Measurements from ENCODE around the gene UBE2M. TPM values are rescaled to one million over a fixed set of nuclear protein-coding genes. Genes with fewer than 3 reads are reported as not detected.

UBE2M gene
- total and polyA plus RNA-seq, 4 donors = 25.9 to 60.7 (median 55.7) TPM

- DNase-seq (no peak), ATAC-seq (ENCODE audit: insufficient read depth, low FRiP score) (no peak)
- H3K4me3 ChIP-seq = no peak overlapping the region
- H3K4me1 ChIP-seq (ENCODE audit: control insufficient read depth in 5 of 5, insufficient read depth in 5 of 5, low read length in 5 of 5) = peaks cover 0 to 18% (median 13%) of the 10 kb centered on the region in 5 donors
- peaks cover 0 to 22% (median 19%) of the 10 kb centered on the region in 4 donors for H3K36me3 ChIP-seq (ENCODE audit: control insufficient read depth in 4 of 4, insufficient read depth in 4 of 4, low read length in 4 of 4)
- H3K27ac ChIP-seq (ENCODE audit: low read depth in 1 of 2, low read length in 1 of 2) = no peak overlapping the region
- no peaks in the 10 kb centered on the region for H3K9me3 ChIP-seq (ENCODE audit: control insufficient read depth in 4 of 4, insufficient read depth in 3 of 4, low read length in 3 of 4)
- TF ChIP-seq, protein P1, sequence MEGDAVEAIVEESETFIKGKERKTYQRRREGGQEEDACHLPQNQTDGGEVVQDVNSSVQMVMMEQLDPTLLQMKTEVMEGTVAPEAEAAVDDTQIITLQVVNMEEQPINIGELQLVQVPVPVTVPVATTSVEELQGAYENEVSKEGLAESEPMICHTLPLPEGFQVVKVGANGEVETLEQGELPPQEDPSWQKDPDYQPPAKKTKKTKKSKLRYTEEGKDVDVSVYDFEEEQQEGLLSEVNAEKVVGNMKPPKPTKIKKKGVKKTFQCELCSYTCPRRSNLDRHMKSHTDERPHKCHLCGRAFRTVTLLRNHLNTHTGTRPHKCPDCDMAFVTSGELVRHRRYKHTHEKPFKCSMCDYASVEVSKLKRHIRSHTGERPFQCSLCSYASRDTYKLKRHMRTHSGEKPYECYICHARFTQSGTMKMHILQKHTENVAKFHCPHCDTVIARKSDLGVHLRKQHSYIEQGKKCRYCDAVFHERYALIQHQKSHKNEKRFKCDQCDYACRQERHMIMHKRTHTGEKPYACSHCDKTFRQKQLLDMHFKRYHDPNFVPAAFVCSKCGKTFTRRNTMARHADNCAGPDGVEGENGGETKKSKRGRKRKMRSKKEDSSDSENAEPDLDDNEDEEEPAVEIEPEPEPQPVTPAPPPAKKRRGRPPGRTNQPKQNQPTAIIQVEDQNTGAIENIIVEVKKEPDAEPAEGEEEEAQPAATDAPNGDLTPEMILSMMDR (IDR thresholded peaks at IDR 0.05; ENCODE audit: control extremely low read depth, extremely low read depth) = no peak
- WGBS, 2 donors = 95 to 97% methylated on average over 5 of the region's 5 CpGs
- H3K9ac ChIP-seq (ENCODE audit: insufficient read depth in 1 of 2, low read length in 2 of 2) = no peak overlapping the region
- peaks cover 0 to 15% (median 5%) of the 10 kb centered on the region in 3 donors for H3K27me3 ChIP-seq (ENCODE audit: control insufficient read depth in 3 of 3, insufficient read depth in 3 of 3, low read length in 2 of 3)
Observed at GRCh38 chr19:58566989-58567388, 8.6 kb upstream of the UBE2M start.

GRCh38 chr19:58563823-58564222 is 5.4 kb upstream of the UBE2M start:
- Histone ChIP-seq H3K4me3 (no peak overlapping the region), H3K9ac (ENCODE audit: insufficient read depth in 1 of 2, low read length in 2 of 2) (no peak overlapping the region), H3K9me3 (ENCODE audit: control insufficient read depth in 4 of 4, insufficient read depth in 3 of 4, low read length in 3 of 4) (no peaks in the 10 kb centered on the region), H3K4me1 (ENCODE audit: control insufficient read depth in 5 of 5, insufficient read depth in 5 of 5, low read length in 5 of 5) (peaks cover 0 to 31% (median 23%) of the 10 kb centered on the region in 5 donors), H3K36me3 (ENCODE audit: control insufficient read depth in 4 of 4, insufficient read depth in 4 of 4, low read length in 4 of 4) (peaks cover 0 to 11% (median 1%) of the 10 kb centered on the region in 4 donors), H3K27me3 (ENCODE audit: control insufficient read depth in 3 of 3, insufficient read depth in 3 of 3, low read length in 2 of 3) (peaks cover 0 to 22% (median 12%) of the 10 kb centered on the region in 3 donors), H3K27ac (ENCODE audit: low read depth in 1 of 2, low read length in 1 of 2) (no peak overlapping the region)
- ATAC-seq (ENCODE audit: insufficient read depth, low FRiP score) (no peak), DNase-seq (no peak)
- TF ChIP-seq, protein P1 (IDR thresholded peaks at IDR 0.05; ENCODE audit: control extremely low read depth, extremely low read depth) = no peak
- 77 to 89% methylated on average over 6 of the region's 6 CpGs for WGBS, 2 donors

DNA sequence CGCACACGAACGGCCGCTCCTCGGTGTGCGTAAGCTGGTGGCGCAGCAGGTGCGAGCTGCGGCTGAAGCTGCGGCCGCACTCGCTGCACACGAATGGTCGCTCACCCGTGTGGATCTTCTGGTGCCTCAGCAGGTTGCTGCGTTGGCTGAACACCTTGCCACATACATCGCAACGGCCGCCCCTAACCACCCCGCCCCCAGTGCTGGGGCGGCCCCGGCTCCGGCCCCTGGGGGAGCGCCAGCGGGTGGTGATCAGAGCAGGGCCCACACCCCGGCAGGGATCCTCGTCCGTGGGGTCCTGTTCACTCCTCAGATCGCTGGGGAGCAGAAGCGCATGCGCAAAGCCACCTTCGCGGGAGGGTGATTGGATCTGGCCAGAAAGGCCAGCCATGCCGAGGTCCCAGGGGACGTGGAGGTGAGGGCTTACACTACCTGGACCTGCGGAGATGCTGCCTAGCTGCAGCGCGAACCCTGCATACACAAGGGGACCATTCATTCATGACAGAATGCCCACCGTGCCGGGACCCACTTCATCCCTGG is 4.7 kb upstream of the UBE2M start:
- H3K4me1 ChIP-seq (ENCODE audit: control insufficient read depth in 5 of 5, insufficient read depth in 5 of 5, low read length in 5 of 5) = peaks cover 0 to 31% (median 23%) of the 10 kb centered on the region in 5 donors
- H3K27me3 ChIP-seq (ENCODE audit: control insufficient read depth in 3 of 3, insufficient read depth in 3 of 3, low read length in 2 of 3) = peaks cover 0 to 22% (median 12%) of the 10 kb centered on the region in 3 donors
- DNase-seq (no peak), ATAC-seq (ENCODE audit: insufficient read depth, low FRiP score) (no peak)
- peaks cover 0 to 8% (median 1%) of the 10 kb centered on the region in 4 donors for H3K36me3 ChIP-seq (ENCODE audit: control insufficient read depth in 4 of 4, insufficient read depth in 4 of 4, low read length in 4 of 4)
- 4 to 6% methylated on average over 40 of the region's 40 CpGs for WGBS, 2 donors
- TF ChIP-seq, protein P1 (IDR thresholded peaks at IDR 0.05; ENCODE audit: control extremely low read depth, extremely low read depth) = no peak
- no peak overlapping the region for H3K9ac ChIP-seq (ENCODE audit: insufficient read depth in 1 of 2, low read length in 2 of 2)
- H3K27ac ChIP-seq (ENCODE audit: low read depth in 1 of 2, low read length in 1 of 2) = no peak overlapping the region
- H3K9me3 ChIP-seq (ENCODE audit: control insufficient read depth in 4 of 4, insufficient read depth in 3 of 4, low read length in 3 of 4) = no peaks in the 10 kb centered on the region
- H3K4me3 ChIP-seq = no peak overlapping the region

Measured in lung (tissue), 12 donors.